K562 (cell line): ENCODE results near the gene TCAF1. TPM values are rescaled to one million over a fixed set of nuclear protein-coding genes. Genes with fewer than 3 reads are reported as not detected.

ENCODE experiments used
- ATAC-seq: fragments of 200-7000 bp; cut with Tn5 transposase; 3 replicates; pipeline ENCODE4 v1.9.1; 2020; ENCODE audit warnings: moderate library complexity
- BruUV-seq: library from RNA; stranded (reverse); fragments of 400-500 nt; replicated peaks from 2 replicates; lab custom pipeline; 2021; lab: Mats Ljungman, UMichigan
- CTCF ChIA-PET: fragments of 300-600 bp; formaldehyde crosslinking; extraction: SDS; loops from one replicate; lab custom pipeline; 2021; ENCODE audit warnings: low intra/inter-chr PET ratio; lab: Yijun Ruan, JAX
- POLR2A ChIA-PET: fragments of 300-600, 350-650 bp; sonication (Branson Sonifier 250); formaldehyde crosslinking; extraction: SDS; loops from one replicate; lab custom pipeline; 2021; ENCODE audit warnings: antibody characterized with exemption, inconsistent platforms; lab: Yijun Ruan, JAX
- DNase-seq, 4 experiments: peaks; one replicate each; pipeline versions ENCODE4 v3.0.0 to v3.0.0-alpha.2; 2011 to 2018; ENCODE audit warnings: low spot score in 3 of 4, mixed read lengths in 3 of 4; ENCODE audit errors: extremely low read depth in 1 of 4
- FAIRE-seq: peaks from 2 replicates; lab custom pipeline; 2011; peaks lifted over from hg19 to GRCh38; lab: Jason Lieb, UNC
- H2AFZ ChIP-seq: 2 replicates; pipeline ENCODE4 v1.6.0; 2011; ENCODE audit warnings: low read depth, low read length, control low read depth, inconsistent platforms
- H3K27ac ChIP-seq: fragments of 200-600 bp; 3 replicates; pipeline ENCODE4 v1.8.0; 2011; ENCODE audit warnings: low read depth, mild to moderate bottlenecking, control low read depth, inconsistent platforms, low read length, moderate library complexity, mixed read lengths; ENCODE audit errors: extremely low read depth
- H3K27me3 ChIP-seq, 2 experiments: fragments of 300-600 bp in 1 of 2; 2 replicates in 1 of 2; 3 replicates in 1 of 2; pipeline versions ENCODE4 v1.6.0 to v1.8.0; 2011; ENCODE audit warnings: inconsistent platforms in 2 of 2, low read length in 2 of 2, mild to moderate bottlenecking in 1 of 2, mixed read lengths in 1 of 2, moderate library complexity in 1 of 2; ENCODE audit not compliant: control insufficient read depth in 2 of 2, insufficient read depth in 2 of 2
- H3K36me3 ChIP-seq: fragments of 300-600 bp; 3 replicates; pipeline ENCODE4 v1.8.0; 2011; ENCODE audit warnings: mild to moderate bottlenecking, low read length, inconsistent platforms; ENCODE audit not compliant: control insufficient read depth, insufficient read depth
- H3K4me1 ChIP-seq, 2 experiments: fragments of 200-600 bp in 1 of 2; replicated peaks in 1 of 2; 2 replicates in 1 of 2; 3 replicates in 1 of 2; pipeline versions ENCODE4 v1.5.1 to v1.8.0; 2011; ENCODE audit warnings: inconsistent platforms in 2 of 2, low read length in 2 of 2, mild to moderate bottlenecking in 1 of 2, mixed read lengths in 1 of 2, moderate library complexity in 1 of 2; ENCODE audit not compliant: control insufficient read depth in 2 of 2, insufficient read depth in 2 of 2
- H3K4me2 ChIP-seq: 2 replicates; pipeline ENCODE4 v1.6.1; 2011; ENCODE audit warnings: low read length, control low read depth, inconsistent platforms, mixed read lengths; ENCODE audit not compliant: insufficient read depth
- H3K4me3 ChIP-seq: fragments of 200-600 bp; sonication (generic), shearing (Covaris generic); 2 replicates; pipeline ENCODE4 v1.5.1; 2016; ENCODE audit warnings: control low read depth, inconsistent platforms
- H3K79me2 ChIP-seq: fragments of 200-600 bp; 3 replicates; pipeline ENCODE4 v1.8.0; 2011; ENCODE audit warnings: low read length, inconsistent platforms; ENCODE audit not compliant: control insufficient read depth, insufficient read depth
- H3K9ac ChIP-seq, 2 experiments: 2 replicates each; pipeline versions ENCODE4 v1.6.0 to v1.6.1; 2011; ENCODE audit warnings: low read depth in 2 of 2, low read length in 2 of 2, control low read depth in 1 of 2, inconsistent platforms in 1 of 2, mild to moderate bottlenecking in 1 of 2, mixed read lengths in 1 of 2; ENCODE audit not compliant: insufficient read depth in 1 of 2
- H3K9me1 ChIP-seq: one replicate; pipeline ENCODE4 v1.6.0; 2011; ENCODE audit warnings: inconsistent platforms, mild to moderate bottlenecking, low read length, moderate library complexity; ENCODE audit not compliant: control insufficient read depth, insufficient read depth
- H3K9me3 ChIP-seq: replicated peaks from 2 replicates; pipeline ENCODE4 v1.5.1; 2011; ENCODE audit warnings: low read depth, low read length, inconsistent platforms; ENCODE audit not compliant: control insufficient read depth, insufficient read depth
- H4K20me1 ChIP-seq: replicated peaks from 2 replicates; pipeline ENCODE4 v1.6.1; 2011; ENCODE audit warnings: low read length, inconsistent platforms, mixed read lengths; ENCODE audit not compliant: control insufficient read depth, insufficient read depth
- AFF1 ChIP-seq, 2 experiments: fragments of 450-650 bp; IDR thresholded peaks; 2 replicates each; pipeline ENCODE4 v1.6.1; 2018; ENCODE audit warnings: mild to moderate bottlenecking in 2 of 2, low read depth in 1 of 2; ENCODE audit not compliant: partially characterized antibody in 2 of 2
- ASH1L ChIP-seq: fragments of 450-650 bp; IDR thresholded peaks from 2 replicates; pipeline ENCODE4 v1.6.1; 2018; ENCODE audit warnings: borderline replicate concordance, mild to moderate bottlenecking, low read depth; ENCODE audit not compliant: partially characterized antibody
- BMI1 ChIP-seq: fragments of 150-350 bp; IDR thresholded peaks from 2 replicates; pipeline ENCODE4 v1.6.1; 2014; ENCODE audit warnings: low read length
- ILF3 ChIP-seq: fragments of 450-650 bp; IDR thresholded peaks from 2 replicates; pipeline ENCODE4 v1.6.1; 2018; ENCODE audit warnings: antibody characterized with exemption, mild to moderate bottlenecking, moderate library complexity, borderline replicate concordance
- KHSRP ChIP-seq: fragments of 450-650 bp; IDR thresholded peaks from 2 replicates; pipeline ENCODE4 v1.6.1; 2017
- MEIS2 ChIP-seq: fragments of 450-650 bp; IDR thresholded peaks from 2 replicates; pipeline ENCODE4 v1.6.1; 2014; ENCODE audit warnings: mild to moderate bottlenecking; ENCODE audit not compliant: partially characterized antibody
- RUNX1 ChIP-seq: sonication (generic); IDR thresholded peaks from 2 replicates; pipeline ENCODE4 v1.6.1; 2016; ENCODE audit warnings: antibody characterized with exemption, low read depth
- SIX5 ChIP-seq, 2 experiments: IDR thresholded peaks; 2 replicates each; pipeline ENCODE4 v1.6.1; 2011; ENCODE audit warnings: low read length in 2 of 2, borderline replicate concordance in 1 of 2, low read depth in 1 of 2, mild to moderate bottlenecking in 1 of 2, moderate library complexity in 1 of 2; ENCODE audit not compliant: insufficient read depth in 1 of 2
- TAF7 ChIP-seq: fragments of 450-650 bp; IDR thresholded peaks from 2 replicates; pipeline ENCODE4 v1.6.1; 2016; ENCODE audit warnings: missing genetic modification characterization, missing compliant biosample characterization
- ZNF778 ChIP-seq: fragments of 450-650 bp; formaldehyde crosslinking; IDR thresholded peaks from 2 replicates; pipeline ENCODE4 v1.4.0; 2020; ENCODE audit warnings: mild to moderate bottlenecking, moderate library complexity
- WGBS: fragments of 100-300 bp; shearing (Covaris generic); methylation state at CpG from one replicate; pipeline ENCODE4 v1.1.6; 2016; ENCODE audit warnings: low coverage, mixed read lengths; ENCODE audit not compliant: insufficient coverage; ENCODE audit errors: missing lambda C conversion rate; 5-methylcytosine and 5-hydroxymethylcytosine counted together
- in situ Hi-C: fragments of 300-500 bp; cut with MboI; formaldehyde crosslinking; loops from 4 replicates; pipeline ENCODE4 v1.15.0; 2018; ENCODE audit warnings: inconsistent platforms, mixed read lengths
- intact Hi-C: fragments of 100-400 bp; cut with micrococcal nuclease; formaldehyde crosslinking; loops from 2 replicates; pipeline ENCODE4 v1.14.2; 2022
- polyA plus RNA-seq, 8 experiments: library from polyadenylated mRNA; depleted of rRNA in 4 of 8; stranded (reverse) in 5 of 8; unstranded in 3 of 8; fragments of >200 nt; fragmentation: Nextera tagmentation in 2 of 8; fragmentation: Illumina TruSeq in 1 of 8; extraction: Ambion mirVana in 2 of 8; extraction: Trizol in 1 of 8; gene quantifications; 2 replicates each; pipeline versions ENCODE4 v1.2.1 to v1.2.3, GENCODE V29; 2011 to 2014; ENCODE audit warnings: inconsistent platforms in 1 of 8, missing spikeins in 1 of 8
- total RNA-seq, 7 experiments: library from RNA; depleted of rRNA in 6 of 7; stranded (reverse); fragments of >200 nt in 6 of 7; fragmentation: Illumina TruSeq in 2 of 7; extraction: Trizol in 2 of 7; gene quantifications; 2 replicates each; pipeline versions ENCODE4 v1.2.1 to v1.2.3, GENCODE V29; 2011 to 2021; ENCODE audit warnings: low replicate concordance in 1 of 7
- TF ChIP-seq, protein P1 (sequence below): fragments of 450-650 bp; IDR thresholded peaks from 2 replicates; pipeline ENCODE4 v1.6.1; 2016
- TF ChIP-seq, protein P2 (sequence below): fragments of 450-650 bp; IDR thresholded peaks from 2 replicates; pipeline ENCODE4 v1.6.1; 2014; ENCODE audit warnings: low read depth, mild to moderate bottlenecking, moderate library complexity, borderline replicate concordance

The TCAF1 gene
- total and polyA plus RNA-seq, 9 of the 15 experiments (the other 6 are each of a cell fraction or from before 2014, with no cell fraction given), result 6.2 to 52.2 (median 24.4) TPM

GRCh38 chr7:143929224-143929920 lies 27.4 kb upstream of the TCAF1 start (continued):
- TF ChIP-seq TAF7 (tag), result no peak
- TF ChIP-seq MEIS2, result peak; percentile 10
- no peak for TF ChIP-seq RUNX1
- TF ChIP-seq, protein P1, sequence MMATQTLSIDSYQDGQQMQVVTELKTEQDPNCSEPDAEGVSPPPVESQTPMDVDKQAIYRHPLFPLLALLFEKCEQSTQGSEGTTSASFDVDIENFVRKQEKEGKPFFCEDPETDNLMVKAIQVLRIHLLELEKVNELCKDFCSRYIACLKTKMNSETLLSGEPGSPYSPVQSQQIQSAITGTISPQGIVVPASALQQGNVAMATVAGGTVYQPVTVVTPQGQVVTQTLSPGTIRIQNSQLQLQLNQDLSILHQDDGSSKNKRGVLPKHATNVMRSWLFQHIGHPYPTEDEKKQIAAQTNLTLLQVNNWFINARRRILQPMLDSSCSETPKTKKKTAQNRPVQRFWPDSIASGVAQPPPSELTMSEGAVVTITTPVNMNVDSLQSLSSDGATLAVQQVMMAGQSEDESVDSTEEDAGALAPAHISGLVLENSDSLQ, result peak; percentile 74
- TF ChIP-seq ASH1L, result no peak
- no peak for TF ChIP-seq SIX5 (IDR thresholded peaks at IDR 0.05; ENCODE audit: borderline replicate concordance in 1 of 2, insufficient read depth in 1 of 2, low read depth in 1 of 2, low read length in 2 of 2)
- no peak for TF ChIP-seq BMI1

GRCh38 chr7:143924851-143925250 lies 22.9 kb upstream of the TCAF1 start:
- H3K4me2 ChIP-seq, result no peak overlapping the region
- ChIA-PET CTCF (no interaction called here), POLR2A (interaction anchor here (1.2 kb wide), 1 partner anchor 9 kb away, joined by 3 read pairs; no protein-coding TSS in a partner anchor)
- TF ChIP-seq ZNF778 (CRISPR knock-in tag) (no peak), KHSRP (no peak), AFF1 (IDR thresholded peaks at IDR 0.05; ENCODE audit: low read depth in 1 of 2, partially characterized antibody in 2 of 2) (no peak), ILF3 (no peak)
- TF ChIP-seq, protein P2, sequence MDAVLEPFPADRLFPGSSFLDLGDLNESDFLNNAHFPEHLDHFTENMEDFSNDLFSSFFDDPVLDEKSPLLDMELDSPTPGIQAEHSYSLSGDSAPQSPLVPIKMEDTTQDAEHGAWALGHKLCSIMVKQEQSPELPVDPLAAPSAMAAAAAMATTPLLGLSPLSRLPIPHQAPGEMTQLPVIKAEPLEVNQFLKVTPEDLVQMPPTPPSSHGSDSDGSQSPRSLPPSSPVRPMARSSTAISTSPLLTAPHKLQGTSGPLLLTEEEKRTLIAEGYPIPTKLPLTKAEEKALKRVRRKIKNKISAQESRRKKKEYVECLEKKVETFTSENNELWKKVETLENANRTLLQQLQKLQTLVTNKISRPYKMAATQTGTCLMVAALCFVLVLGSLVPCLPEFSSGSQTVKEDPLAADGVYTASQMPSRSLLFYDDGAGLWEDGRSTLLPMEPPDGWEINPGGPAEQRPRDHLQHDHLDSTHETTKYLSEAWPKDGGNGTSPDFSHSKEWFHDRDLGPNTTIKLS, result no peak
- H3K27me3 ChIP-seq, result peaks cover 0 to 4% of the 10 kb centered on the region in 2 experiments; a peak in 1 of 5 replicates
- no peak overlapping the region for H2AFZ ChIP-seq
- H3K79me2 ChIP-seq, result no peaks in the 10 kb centered on the region
- H3K9ac ChIP-seq, result no peak overlapping the region
- intact Hi-C loops, result loop anchor here (5.0 kb wide), 1 partner anchor 47 kb away; no protein-coding TSS in a partner anchor
- ATAC-seq (no peak), DNase-seq (no peak), FAIRE-seq (no peak)
- BruUV-seq, result no TSS peak
- WGBS, result 0% methylated on average over 1 of the region's 1 CpG
- in situ Hi-C loops, result no loop called here
- H3K36me3 ChIP-seq, result no peaks in the 10 kb centered on the region
- no peaks in the 10 kb centered on the region for H4K20me1 ChIP-seq
- no peak overlapping the region for H3K27ac ChIP-seq
- H3K9me3 ChIP-seq, result no peaks in the 10 kb centered on the region
- no peak overlapping the region for H3K4me3 ChIP-seq
- no peaks in the 10 kb centered on the region for H3K9me1 ChIP-seq
- H3K4me1 ChIP-seq, result no peaks in the 10 kb centered on the region
